Rectal smooth muscle tissue (tissue), 1 donor: ENCODE data around the gene CASTOR1.

ENCODE experiments used
- H3K27ac ChIP-seq: one replicate; pipeline ENCODE4 v1.7.0; 2013; ENCODE audit warnings: low read depth, low read length, inconsistent platforms
- H3K27me3 ChIP-seq: one replicate; pipeline ENCODE4 v1.7.0; 2013; ENCODE audit warnings: low read length; ENCODE audit not compliant: control insufficient read depth, insufficient read depth
- H3K36me3 ChIP-seq: one replicate; pipeline ENCODE4 v1.7.0; 2013; ENCODE audit warnings: low read length; ENCODE audit not compliant: control insufficient read depth, insufficient read depth
- H3K4me1 ChIP-seq: one replicate; pipeline ENCODE4 v1.7.0; 2013; ENCODE audit warnings: low read length; ENCODE audit not compliant: control insufficient read depth, insufficient read depth
- H3K4me3 ChIP-seq: one replicate; pipeline ENCODE4 v1.7.0; 2013; ENCODE audit warnings: low read length
- H3K9ac ChIP-seq: one replicate; pipeline ENCODE4 v1.7.0; 2013; ENCODE audit warnings: low read length

Gene CASTOR1

GRCh38 chr22:30292069-30292970 lies 3.0 kb upstream of the CASTOR1 start:
- no peak overlapping the region for H3K9ac ChIP-seq

GRCh38 chr22:30291058-30291892 lies 2.0 kb upstream of the CASTOR1 start:
- H3K36me3 ChIP-seq = peaks cover 15% of the 10 kb centered on the region
- peak overlapping the region; percentile 90 for H3K27ac ChIP-seq
- H3K9ac ChIP-seq = no peak overlapping the region
- no peak overlapping the region for H3K4me3 ChIP-seq
- H3K4me1 ChIP-seq = peaks cover 22% of the 10 kb centered on the region
- H3K27me3 ChIP-seq = no peaks in the 10 kb centered on the region

More at GRCh38 chr22:30292069-30292970, 3.0 kb upstream of the CASTOR1 start:
- Histone ChIP-seq H3K36me3 (peaks cover 21% of the 10 kb centered on the region), H3K27me3 (no peaks in the 10 kb centered on the region), H3K4me3 (no peak overlapping the region), H3K4me1 (peaks cover 22% of the 10 kb centered on the region), H3K27ac (peak overlapping the region; percentile 13)

GRCh38 chr22:30290342-30291057 lies 1.2 kb upstream of the CASTOR1 start:
- Histone ChIP-seq H3K4me1 (peaks cover 22% of the 10 kb centered on the region), H3K27me3 (no peaks in the 10 kb centered on the region), H3K4me3 (peak overlapping the region; percentile 89), H3K27ac (peak overlapping the region; percentile 90), H3K9ac (peak overlapping the region; percentile 60), H3K36me3 (peaks cover 15% of the 10 kb centered on the region)

- H3K9ac ChIP-seq = peak overlapping the region; percentile 60
- no peaks in the 10 kb centered on the region for H3K27me3 ChIP-seq
- peak overlapping the region; percentile 90 for H3K27ac ChIP-seq
- H3K36me3 ChIP-seq = peaks cover 15% of the 10 kb centered on the region
- H3K4me1 ChIP-seq = peaks cover 22% of the 10 kb centered on the region
- peak overlapping the region; percentile 89 for H3K4me3 ChIP-seq
Measured at GRCh38 chr22:30289980-30290313, 642 bp upstream of the CASTOR1 start.

- Histone ChIP-seq H3K4me1 (peaks cover 22% of the 10 kb centered on the region), H3K36me3 (peaks cover 11% of the 10 kb centered on the region), H3K9ac (peak overlapping the region; percentile 24), H3K27me3 (no peaks in the 10 kb centered on the region), H3K4me3 (peak overlapping the region; percentile 89), H3K27ac (peak overlapping the region; percentile 74)
Measured at GRCh38 chr22:30288419-30289140, 725 bp downstream of the CASTOR1 start.

GRCh38 chr22:30287648-30288418 lies 1.5 kb downstream of the CASTOR1 start:
- Histone ChIP-seq H3K27me3 (no peaks in the 10 kb centered on the region), H3K36me3 (peaks cover 5% of the 10 kb centered on the region), H3K4me3 (peak overlapping the region; percentile 89), H3K27ac (peak overlapping the region; percentile 74), H3K9ac (no peak overlapping the region), H3K4me1 (peaks cover 22% of the 10 kb centered on the region)

GRCh38 chr22:30286813-30287647 lies 2.3 kb downstream of the CASTOR1 start:
- Histone ChIP-seq H3K27me3 (no peaks in the 10 kb centered on the region), H3K4me1 (peaks cover 22% of the 10 kb centered on the region), H3K9ac (no peak overlapping the region), H3K4me3 (no peak overlapping the region), H3K36me3 (no peaks in the 10 kb centered on the region), H3K27ac (no peak overlapping the region)

GRCh38 chr22:30286331-30286730 lies 3.0 kb downstream of the CASTOR1 start:
- Histone ChIP-seq H3K4me3 (no peak overlapping the region), H3K9ac (no peak overlapping the region), H3K4me1 (peaks cover 20% of the 10 kb centered on the region), H3K36me3 (no peaks in the 10 kb centered on the region), H3K27ac (no peak overlapping the region), H3K27me3 (no peaks in the 10 kb centered on the region)

- no peak overlapping the region for H3K27ac ChIP-seq
- H3K36me3 ChIP-seq = no peaks in the 10 kb centered on the region
- no peak overlapping the region for H3K4me3 ChIP-seq
- H3K27me3 ChIP-seq = no peaks in the 10 kb centered on the region
- no peak overlapping the region for H3K9ac ChIP-seq
- H3K4me1 ChIP-seq = peaks cover 14% of the 10 kb centered on the region
Measured at GRCh38 chr22:30285846-30286200, 3.5 kb downstream of the CASTOR1 start.

- Histone ChIP-seq H3K4me1 (peaks cover 9% of the 10 kb centered on the region), H3K27me3 (no peaks in the 10 kb centered on the region), H3K27ac (no peak overlapping the region), H3K36me3 (no peaks in the 10 kb centered on the region), H3K9ac (no peak overlapping the region), H3K4me3 (no peak overlapping the region)
Measured at GRCh38 chr22:30285176-30285845, 4.0 kb downstream of the CASTOR1 start.
